Panc1 (cell line): ENCODE results near the gene LRCH1. TPM values are rescaled to one million over a fixed set of nuclear protein-coding genes. Genes with fewer than 3 reads are reported as not detected.

Experiments used
- ATAC-seq: fragments of 200-7000 bp; cut with Tn5 transposase; 2 replicates; pipeline ENCODE4 v1.9.1; 2020; ENCODE audit warnings: mild to moderate bottlenecking, moderate library complexity
- BruUV-seq: library from RNA; stranded (reverse); fragments of 400-500 nt; replicated peaks from 2 replicates; lab custom pipeline; 2021; lab: Mats Ljungman, UMichigan
- CTCF ChIA-PET: fragments of 300-600 bp; sonication (Branson Sonifier 250); formaldehyde crosslinking; loops from one replicate; lab custom pipeline; 2022; ENCODE audit warnings: antibody characterized with exemption; lab: Charles Lee
- POLR2A ChIA-PET: fragments of 300-600 bp; sonication (Branson Sonifier 250); formaldehyde crosslinking; loops from one replicate; lab custom pipeline; 2022; ENCODE audit warnings: antibody characterized with exemption; lab: Charles Lee
- DNase-seq: peaks from one replicate; pipeline ENCODE4 v3.0.0-alpha.2; 2010; ENCODE audit warnings: low read depth, low spot score
- H3K27ac ChIP-seq: 2 replicates; pipeline ENCODE4 v1.5.1; 2011; ENCODE audit warnings: mild to moderate bottlenecking, low read length, inconsistent platforms
- H3K27me3 ChIP-seq: fragments of 200-500 bp; sonication (Bioruptor generic); 2 replicates; pipeline ENCODE4 v1.6.0; 2014; ENCODE audit warnings: low read length, inconsistent platforms; ENCODE audit not compliant: control insufficient read depth, insufficient read depth
- H3K36me3 ChIP-seq: fragments of 200-500 bp; sonication (Bioruptor generic); 2 replicates; pipeline ENCODE4 v1.5.1; 2014; ENCODE audit warnings: inconsistent platforms, mild to moderate bottlenecking, low read length, moderate library complexity; ENCODE audit not compliant: control insufficient read depth, insufficient read depth
- H3K4me1 ChIP-seq: 2 replicates; pipeline ENCODE4 v1.5.1; 2011; ENCODE audit warnings: inconsistent platforms, mild to moderate bottlenecking, low read length, moderate library complexity; ENCODE audit not compliant: control insufficient read depth, insufficient read depth
- H3K4me3 ChIP-seq, 2 experiments: 2 replicates each; pipeline ENCODE4 v1.5.1; 2011 to 2012; ENCODE audit warnings: low read depth in 2 of 2, low read length in 2 of 2, mild to moderate bottlenecking in 2 of 2, inconsistent platforms in 1 of 2, moderate library complexity in 1 of 2
- H3K9me3 ChIP-seq: fragments of 200-500 bp; sonication (Bioruptor generic); 2 replicates; pipeline ENCODE4 v1.5.1; 2014; ENCODE audit warnings: low read depth, mild to moderate bottlenecking, inconsistent platforms, low read length, moderate library complexity; ENCODE audit not compliant: control insufficient read depth, insufficient read depth
- POLR2AphosphoS5 ChIP-seq: IDR thresholded peaks from 2 replicates; pipeline ENCODE4 v1.6.1; 2012; ENCODE audit warnings: mild to moderate bottlenecking, low read depth, low read length, moderate library complexity
- REST ChIP-seq, 2 experiments: IDR thresholded peaks; 2 replicates each; pipeline ENCODE4 v1.6.1; 2011 to 2012; ENCODE audit warnings: low read depth in 2 of 2, control low read depth in 1 of 2, low read length in 1 of 2, mild to moderate bottlenecking in 1 of 2, moderate library complexity in 1 of 2; ENCODE audit not compliant: insufficient read depth in 1 of 2
- SIN3A ChIP-seq: IDR thresholded peaks from 2 replicates; pipeline ENCODE4 v1.6.1; 2012; ENCODE audit warnings: low read depth, mild to moderate bottlenecking, low read length, moderate library complexity, borderline replicate concordance; ENCODE audit not compliant: insufficient read depth
- TCF7L2 ChIP-seq: IDR thresholded peaks from 2 replicates; pipeline ENCODE4 v1.6.1; 2011; ENCODE audit warnings: mild to moderate bottlenecking, low read depth, low read length, inconsistent platforms
- in situ Hi-C: cut with HindIII; loops from 2 replicates; pipeline ENCODE4 v1.10.0; 2016; ENCODE audit warnings: low sequenced_read_pairs, low pct_unique_long_range_greater_than_20kb
- intact Hi-C: fragments of 100-400 bp; cut with micrococcal nuclease; formaldehyde crosslinking; loops from one replicate; pipeline ENCODE4 v1.10.0; 2022; ENCODE audit not compliant: unreplicated experiment
- total RNA-seq: library from RNA; stranded (reverse); gene quantifications from one replicate; pipeline ENCODE4 v1.2.1, GENCODE V29; 2021; ENCODE audit not compliant: unreplicated experiment
- TF ChIP-seq, protein P1 (sequence below): fragments of 450-650 bp; IDR thresholded peaks from 2 replicates; pipeline ENCODE4 v1.5.1; 2017; ENCODE audit warnings: mild to moderate bottlenecking

The LRCH1 gene
- total RNA-seq, 1 experiment from 2014 or later = 7.9 TPM

DNA sequence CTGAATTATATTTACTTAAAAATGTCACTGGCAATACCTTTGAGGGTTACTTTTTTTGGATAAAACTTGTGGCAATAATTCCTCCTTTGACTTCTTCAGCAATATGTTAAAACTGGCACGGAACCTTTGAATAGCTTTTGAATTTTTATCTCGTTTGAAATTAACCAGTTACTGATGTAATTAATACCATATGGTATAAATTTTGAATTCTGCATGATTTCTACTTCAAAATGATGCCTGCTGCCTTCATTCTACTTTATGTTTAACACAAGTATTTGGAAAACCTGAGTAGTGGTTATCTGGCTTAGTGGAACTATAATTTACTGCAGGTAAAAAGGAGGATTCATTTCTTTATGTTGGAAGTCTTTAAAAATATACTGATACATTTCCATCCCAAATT lies 85.3 kb downstream of the LRCH1 start:
- no peaks in the 10 kb centered on the region for H3K4me1 ChIP-seq
- intact Hi-C loops = no loop called here
- no peak overlapping the region for H3K4me3 ChIP-seq
- no peaks in the 10 kb centered on the region for H3K9me3 ChIP-seq
- ATAC-seq (no peak), DNase-seq (no peak)
- ChIA-PET CTCF (no interaction called here), POLR2A (no interaction called here)
- H3K27ac ChIP-seq = no peak overlapping the region
- no peaks in the 10 kb centered on the region for H3K27me3 ChIP-seq
- TF ChIP-seq, protein P1, sequence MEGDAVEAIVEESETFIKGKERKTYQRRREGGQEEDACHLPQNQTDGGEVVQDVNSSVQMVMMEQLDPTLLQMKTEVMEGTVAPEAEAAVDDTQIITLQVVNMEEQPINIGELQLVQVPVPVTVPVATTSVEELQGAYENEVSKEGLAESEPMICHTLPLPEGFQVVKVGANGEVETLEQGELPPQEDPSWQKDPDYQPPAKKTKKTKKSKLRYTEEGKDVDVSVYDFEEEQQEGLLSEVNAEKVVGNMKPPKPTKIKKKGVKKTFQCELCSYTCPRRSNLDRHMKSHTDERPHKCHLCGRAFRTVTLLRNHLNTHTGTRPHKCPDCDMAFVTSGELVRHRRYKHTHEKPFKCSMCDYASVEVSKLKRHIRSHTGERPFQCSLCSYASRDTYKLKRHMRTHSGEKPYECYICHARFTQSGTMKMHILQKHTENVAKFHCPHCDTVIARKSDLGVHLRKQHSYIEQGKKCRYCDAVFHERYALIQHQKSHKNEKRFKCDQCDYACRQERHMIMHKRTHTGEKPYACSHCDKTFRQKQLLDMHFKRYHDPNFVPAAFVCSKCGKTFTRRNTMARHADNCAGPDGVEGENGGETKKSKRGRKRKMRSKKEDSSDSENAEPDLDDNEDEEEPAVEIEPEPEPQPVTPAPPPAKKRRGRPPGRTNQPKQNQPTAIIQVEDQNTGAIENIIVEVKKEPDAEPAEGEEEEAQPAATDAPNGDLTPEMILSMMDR = no peak
- TF ChIP-seq POLR2AphosphoS5 = no peak
- no peak for TF ChIP-seq SIN3A
- TF ChIP-seq TCF7L2 = no peak
- no peak for TF ChIP-seq REST (IDR thresholded peaks at IDR 0.05; ENCODE audit: insufficient read depth in 1 of 2, low read depth in 2 of 2, low read length in 1 of 2)
- in situ Hi-C loops = no loop called here
- no peaks in the 10 kb centered on the region for H3K36me3 ChIP-seq
- no TSS peak for BruUV-seq

DNA sequence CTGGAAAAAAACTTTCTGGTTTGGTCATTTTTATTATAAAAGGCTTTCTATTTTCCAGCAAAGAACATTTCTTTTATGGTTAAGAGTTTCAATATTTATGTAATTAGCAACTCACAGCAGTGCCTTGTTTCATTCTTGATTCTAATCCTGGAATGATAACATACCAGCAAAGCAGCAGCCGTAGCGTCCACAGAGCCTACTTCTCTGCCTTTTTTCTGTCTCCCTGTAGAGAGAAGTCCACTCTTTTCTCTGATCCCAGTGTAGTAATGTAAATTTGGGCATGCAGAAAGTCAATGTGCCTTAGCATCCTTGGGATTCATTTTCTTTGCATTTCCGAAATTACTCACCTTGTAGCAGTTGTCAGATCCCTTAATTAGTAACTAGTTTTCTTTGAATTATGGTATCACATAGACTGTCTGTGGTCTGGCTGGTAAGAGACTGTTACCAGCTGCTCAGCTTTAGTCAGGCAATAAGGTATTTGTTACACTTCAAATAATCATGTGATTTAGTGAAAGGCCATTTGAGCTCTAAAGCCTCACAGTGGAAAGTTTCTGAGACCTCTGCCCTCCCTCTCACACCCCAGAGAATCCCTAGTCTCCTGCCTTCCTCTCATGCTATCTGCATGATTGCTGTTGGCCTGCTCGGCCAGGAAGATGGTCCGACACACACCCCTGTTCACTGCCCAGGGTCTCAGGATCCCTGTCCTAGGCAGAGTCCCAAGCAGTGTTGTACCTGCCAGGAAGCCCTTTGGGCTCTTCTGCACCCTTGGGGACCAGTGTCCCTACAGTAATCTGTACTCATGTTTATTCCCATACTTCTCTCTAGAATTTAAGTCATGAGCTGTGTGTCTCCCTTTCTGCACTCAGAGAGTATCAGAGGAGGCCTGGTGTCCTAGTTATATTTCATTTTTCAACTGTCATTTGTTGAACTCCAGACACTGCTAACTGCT lies 86.3 kb downstream of the LRCH1 start:
- no peak for DNase-seq
- no peaks in the 10 kb centered on the region for H3K27me3 ChIP-seq
- no peaks in the 10 kb centered on the region for H3K36me3 ChIP-seq
- ChIA-PET POLR2A (interaction anchor here (0.6 kb wide), 1 partner anchor 168 kb away, joined by 3 read pairs; no protein-coding TSS in a partner anchor), CTCF (no interaction called here)
- H3K27ac ChIP-seq = no peak overlapping the region
- no peaks in the 10 kb centered on the region for H3K9me3 ChIP-seq
- intact Hi-C loops (no loop called here), in situ Hi-C loops (no loop called here)
- no peak for ATAC-seq
- no TSS peak for BruUV-seq
- TF ChIP-seq TCF7L2 (no peak), SIN3A (no peak), REST (IDR thresholded peaks at IDR 0.05; ENCODE audit: insufficient read depth in 1 of 2, low read depth in 2 of 2, low read length in 1 of 2) (no peak), POLR2AphosphoS5 (no peak)
- TF ChIP-seq, protein P1 = no peak
- no peaks in the 10 kb centered on the region for H3K4me1 ChIP-seq
- H3K4me3 ChIP-seq = no peak overlapping the region
